ENCODE results near the gene COG5. TPM values are rescaled to one million over a fixed set of nuclear protein-coding genes. Genes with fewer than 3 reads are reported as not detected.

Gene COG5
- 10 to 100 TPM; 13.9 to 21.3 (median 15.5) TPM for total RNA-seq
- long read RNA-seq, full-length matches to known transcripts: 2 of 2 reads
- long read RNA-seq, partial matches to known transcripts: 0 of 2 reads
- long read RNA-seq, other reads (novel, unspliced or antisense): 0 of 2 reads

GRCh38 chr7:107563775-107564552 lies at the start of gene COG5, which contains the start of gene DUS4L:
TSS of gene COG5 (minus strand) at chr7:107563920. CDS start at chr7:107563896, 24 bp downstream.
TSS of gene DUS4L (plus strand) at chr7:107563971. CDS start at chr7:107567071, 3,100 bp downstream.
- TF ChIP-seq CTCF (IDR thresholded peaks at IDR 0.05) (no peak), POLR2A (IDR thresholded peaks at IDR 0.05) (peak; percentile 68)
- peak within 1 kb of the TSS; percentile 85 to 95 (median 93) for H3K27ac ChIP-seq
- no peaks in the 10 kb centered on the region for H3K27me3 ChIP-seq
- DNase-seq (peak; percentile 86 to 89 (median 88)), ATAC-seq (peak; percentile 94 to 96 (median 94))
- peaks cover 0 to 14% (median 7%) of the 10 kb centered on the region in 4 donors for H3K4me1 ChIP-seq
- intact Hi-C loops (cut with DNase I): no loop called here
- 0% methylated on average over 12 of the region's 55 CpGs for WGBS (ENCODE audit: insufficient coverage, low coverage, low lambda C conversion rate, missing lambda C conversion rate)
- H3K9me3 ChIP-seq: no peaks in the 10 kb centered on the region
- H3K36me3 ChIP-seq: no peaks in the 10 kb centered on the region
- peak within 1 kb of the TSS; percentile 85 to 95 (median 91) for H3K4me3 ChIP-seq

- H3K27me3 ChIP-seq: no peaks in the 10 kb centered on the region
- intact Hi-C loops (cut with DNase I): no loop called here
- H3K27ac ChIP-seq: no peak overlapping the region
- no peak for TF ChIP-seq CTCF (IDR thresholded peaks at IDR 0.05)
- no peak for TF ChIP-seq POLR2A (IDR thresholded peaks at IDR 0.05)
- H3K4me3 ChIP-seq: no peak overlapping the region
- ATAC-seq (no peak), DNase-seq (no peak)
- H3K9me3 ChIP-seq: no peaks in the 10 kb centered on the region
- peaks cover 0 to 11% (median 0%) of the 10 kb centered on the region in 4 donors for H3K36me3 ChIP-seq
- 90% methylated on average over 1 of the region's 1 CpG for WGBS (ENCODE audit: insufficient coverage, low coverage, low lambda C conversion rate, missing lambda C conversion rate)
- no peaks in the 10 kb centered on the region for H3K4me1 ChIP-seq
Observed at GRCh38 chr7:107613439-107613838, 49.7 kb upstream of the COG5 start.

- no peak for TF ChIP-seq POLR2A (IDR thresholded peaks at IDR 0.05)
- no peak for TF ChIP-seq CTCF (IDR thresholded peaks at IDR 0.05)
- H3K4me3 ChIP-seq: no peak overlapping the region
Observed at GRCh38 chr7:107610323-107610722, 46.6 kb upstream of the COG5 start.

GRCh38 chr7:107609811-107610261 lies 46.1 kb upstream of the COG5 start:
- WGBS (ENCODE audit: insufficient coverage, low coverage, low lambda C conversion rate, missing lambda C conversion rate): 49% methylated on average over 4 of the region's 4 CpGs
- ATAC-seq (peak in 1 of 4 donors; percentile 17), DNase-seq (no peak)
- Histone ChIP-seq H3K4me1 (no peaks in the 10 kb centered on the region), H3K4me3 (no peak overlapping the region), H3K27me3 (no peaks in the 10 kb centered on the region), H3K36me3 (peaks cover 0 to 11% (median 0%) of the 10 kb centered on the region in 4 donors), H3K27ac (no peak overlapping the region), H3K9me3 (no peaks in the 10 kb centered on the region)
- intact Hi-C loops (cut with DNase I): no loop called here
- no peak for TF ChIP-seq POLR2A (IDR thresholded peaks at IDR 0.05)
- no peak for TF ChIP-seq CTCF (IDR thresholded peaks at IDR 0.05)

More at GRCh38 chr7:107610323-107610722, 46.6 kb upstream of the COG5 start:
- 71% methylated on average over 1 of the region's 1 CpG for WGBS (ENCODE audit: insufficient coverage, low coverage, low lambda C conversion rate, missing lambda C conversion rate)
- Histone ChIP-seq H3K27ac (no peak overlapping the region), H3K9me3 (no peaks in the 10 kb centered on the region), H3K27me3 (no peaks in the 10 kb centered on the region), H3K36me3 (peaks cover 0 to 11% (median 0%) of the 10 kb centered on the region in 4 donors), H3K4me1 (no peaks in the 10 kb centered on the region)
- intact Hi-C loops (cut with DNase I): no loop called here
- no peak for DNase-seq
- no peak for ATAC-seq

Measured in right lobe of liver (tissue), 6 donors.